HCT116 (cell line): ENCODE data around the gene PRRC2A. TPM values are rescaled to one million over a fixed set of nuclear protein-coding genes. Genes with fewer than 3 reads are reported as not detected.

Experiments used
- ATAC-seq: fragments of 200-7000 bp; cut with Tn5 transposase; 2 replicates; pipeline ENCODE4 v1.9.1; 2020; ENCODE audit warnings: mild to moderate bottlenecking, moderate library complexity
- BruUV-seq: library from RNA; stranded (reverse); fragments of 400-500 nt; replicated peaks from 2 replicates; lab custom pipeline; 2021; lab: Mats Ljungman, UMichigan
- CTCF ChIA-PET: fragments of 300-600 bp; sonication (Branson Sonifier 250); formaldehyde crosslinking; loops from one replicate; lab custom pipeline; 2021; ENCODE audit warnings: antibody characterized with exemption; lab: Charles Lee
- POLR2A ChIA-PET: fragments of 300-600, 350-600 bp; sonication (Branson Sonifier 250); formaldehyde crosslinking; loops from one replicate; lab custom pipeline; 2021; ENCODE audit warnings: antibody characterized with exemption; lab: Charles Lee
- RAD21 ChIA-PET, 2 experiments: fragments of 300-600 bp; sonication (Branson Sonifier 250); formaldehyde crosslinking; loops; one replicate each; lab custom pipeline; 2023; ENCODE audit warnings: low total read pairs in 2 of 2; ENCODE audit not compliant: uncharacterized antibody in 2 of 2, unreplicated experiment in 2 of 2, low non-redundant PET in 1 of 2; lab: Charles Lee
- DNase-seq: peaks from one replicate; pipeline ENCODE4 v3.0.0-alpha.2; 2010; ENCODE audit warnings: low read depth, low spot score
- H2AFZ ChIP-seq: fragments of 200-600 bp; shearing (Covaris generic), sonication (generic); 2 replicates; pipeline ENCODE4 v1.6.1; 2017; ENCODE audit warnings: low read depth, mixed run types, mixed read lengths, antibody characterized with exemption, low read length; ENCODE audit not compliant: poor library complexity, severe bottlenecking
- H3K27ac ChIP-seq: 2 replicates; pipeline ENCODE4 v1.5.1; 2012; ENCODE audit warnings: low read depth, low read length
- H3K27me3 ChIP-seq: fragments of 200-600 bp; sonication (generic); 2 replicates; pipeline ENCODE4 v1.6.1; 2016; ENCODE audit warnings: mixed run types, low read length, mixed read lengths; ENCODE audit not compliant: insufficient read depth
- H3K36me3 ChIP-seq, 2 experiments: fragments of 200-500 bp in 1 of 2; fragments of 200-600 bp in 1 of 2; sonication (Bioruptor generic) in 1 of 2; sonication (generic) in 1 of 2; 2 replicates each; pipeline versions ENCODE4 v1.5.1 to v1.6.1; 2014 to 2016; ENCODE audit warnings: low read length in 2 of 2, inconsistent platforms in 1 of 2, mixed read lengths in 1 of 2, mixed run types in 1 of 2; ENCODE audit not compliant: insufficient read depth in 2 of 2, control insufficient read depth in 1 of 2
- H3K4me1 ChIP-seq, 2 experiments: fragments of 200-600 bp in 1 of 2; sonication (generic) in 1 of 2; 2 replicates each; pipeline versions ENCODE4 v1.5.1 to v1.6.1; 2012 to 2017; ENCODE audit warnings: low read length in 2 of 2, inconsistent platforms in 1 of 2, mild to moderate bottlenecking in 1 of 2, mixed read lengths in 1 of 2, mixed run types in 1 of 2, moderate library complexity in 1 of 2; ENCODE audit not compliant: insufficient read depth in 2 of 2, control insufficient read depth in 1 of 2
- H3K4me2 ChIP-seq: fragments of 200-600 bp; sonication (generic); 2 replicates; pipeline ENCODE4 v1.6.1; 2017; ENCODE audit warnings: mixed run types, low read length, mixed read lengths
- H3K4me3 ChIP-seq, 2 experiments: fragments of 200-600 bp in 1 of 2; sonication (generic) in 1 of 2; replicated peaks in 1 of 2; 2 replicates each; pipeline ENCODE4 v1.5.1; 2011 to 2016; ENCODE audit warnings: low read length in 2 of 2, control low read depth in 1 of 2, low read depth in 1 of 2, mild to moderate bottlenecking in 1 of 2, mixed read lengths in 1 of 2, mixed run types in 1 of 2
- H3K79me2 ChIP-seq: fragments of 200-600 bp; sonication (generic); 2 replicates; pipeline ENCODE4 v1.6.1; 2017; ENCODE audit warnings: mild to moderate bottlenecking, mixed run types, low read length, moderate library complexity, mixed read lengths; ENCODE audit not compliant: insufficient read depth
- H3K9ac ChIP-seq: fragments of 200-600 bp; sonication (generic); 2 replicates; pipeline ENCODE4 v1.6.1; 2016; ENCODE audit warnings: low read length, mixed read lengths
- H3K9me2 ChIP-seq: fragments of 200-600 bp; sonication (generic), shearing (Covaris generic); 2 replicates; pipeline ENCODE4 v1.6.1; 2017; ENCODE audit warnings: mixed run types, mild to moderate bottlenecking, moderate library complexity; ENCODE audit not compliant: insufficient read depth
- H3K9me3 ChIP-seq, 2 experiments: fragments of 200-500 bp in 1 of 2; fragments of 200-600 bp in 1 of 2; sonication (Bioruptor generic) in 1 of 2; sonication (generic) in 1 of 2; 2 replicates each; pipeline ENCODE4 v1.6.1; 2014 to 2017; ENCODE audit warnings: low read length in 2 of 2, mixed read lengths in 2 of 2, inconsistent platforms in 1 of 2, low read depth in 1 of 2, mild to moderate bottlenecking in 1 of 2, mixed run types in 1 of 2, moderate library complexity in 1 of 2; ENCODE audit not compliant: control insufficient read depth in 1 of 2, insufficient read depth in 1 of 2
- H4K20me1 ChIP-seq: fragments of 200-600 bp; sonication (generic), shearing (Covaris generic); 2 replicates; pipeline ENCODE4 v1.6.1; 2017; ENCODE audit warnings: mixed run types, mild to moderate bottlenecking, moderate library complexity; ENCODE audit not compliant: insufficient read depth
- CBX3 ChIP-seq: IDR thresholded peaks from 2 replicates; pipeline ENCODE4 v1.6.1; 2012; ENCODE audit warnings: low read depth
- ELF1 ChIP-seq: IDR thresholded peaks from 2 replicates; pipeline ENCODE4 v1.6.1; 2012; ENCODE audit warnings: low read depth, borderline replicate concordance
- EZH2 ChIP-seq: fragments of 200-600 bp; sonication (generic); IDR thresholded peaks from 2 replicates; pipeline ENCODE4 v1.6.1; 2017; ENCODE audit warnings: antibody characterized with exemption, mixed run types
- EZH2phosphoT487 ChIP-seq: fragments of 200-600 bp; IDR thresholded peaks from 2 replicates; pipeline ENCODE4 v1.6.1; 2018; ENCODE audit warnings: antibody characterized with exemption, borderline replicate concordance
- TCF7L2 ChIP-seq: IDR thresholded peaks from 2 replicates; pipeline ENCODE4 v1.7.0; 2011; ENCODE audit warnings: borderline replicate concordance, inconsistent platforms; ENCODE audit not compliant: insufficient read depth, insufficient read length; ENCODE audit errors: extremely low read depth
- ZNF274 ChIP-seq: fragments of 200-500 bp; sonication (Bioruptor generic); IDR thresholded peaks from 2 replicates; pipeline ENCODE4 v1.6.1; 2014; ENCODE audit warnings: mild to moderate bottlenecking, low read depth, low read length, inconsistent platforms
- intact Hi-C: fragments of 100-400 bp; cut with micrococcal nuclease; formaldehyde crosslinking; loops from 2 replicates; pipeline ENCODE4 v1.10.0; 2022
- total RNA-seq: library from RNA; stranded (reverse); gene quantifications from one replicate; pipeline ENCODE4 v1.2.1, GENCODE V29; 2021; ENCODE audit not compliant: unreplicated experiment
- TF ChIP-seq, protein P1 (sequence below): IDR thresholded peaks from 2 replicates; pipeline ENCODE4 v1.6.1; 2012
- TF ChIP-seq, protein P2 (sequence below): IDR thresholded peaks from 2 replicates; pipeline ENCODE4 v1.6.1; 2011; ENCODE audit warnings: mild to moderate bottlenecking, low read length, moderate library complexity; ENCODE audit not compliant: insufficient replicate concordance; ENCODE audit errors: extremely low read depth

Gene PRRC2A
- total RNA-seq, 1 experiment from 2014 or later, result 250 TPM

DNA sequence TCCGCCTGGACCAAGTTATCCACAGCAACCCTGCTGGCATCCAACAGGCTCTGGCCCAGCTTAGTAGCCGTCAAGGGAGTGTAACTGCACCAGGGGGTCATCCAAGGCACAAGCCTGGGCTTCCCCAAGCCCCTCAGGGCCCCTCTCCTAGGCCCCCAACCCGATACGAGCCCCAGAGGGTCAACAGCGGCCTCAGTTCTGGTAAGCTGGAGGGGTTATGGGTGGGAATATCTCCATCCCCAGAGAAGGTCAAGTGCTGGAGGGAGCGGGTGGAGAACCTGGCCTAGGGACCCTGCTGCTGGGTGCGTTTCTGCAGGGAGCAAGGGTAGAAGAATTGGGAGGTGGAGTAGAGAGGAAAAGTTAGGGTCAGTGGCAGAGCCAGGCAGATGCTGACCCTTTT is 12.9 kb downstream of the PRRC2A start:
- no TSS peak for BruUV-seq
- TF ChIP-seq, protein P1, sequence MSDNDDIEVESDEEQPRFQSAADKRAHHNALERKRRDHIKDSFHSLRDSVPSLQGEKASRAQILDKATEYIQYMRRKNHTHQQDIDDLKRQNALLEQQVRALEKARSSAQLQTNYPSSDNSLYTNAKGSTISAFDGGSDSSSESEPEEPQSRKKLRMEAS, result no peak
- TF ChIP-seq TCF7L2 (no peak), CBX3 (no peak), EZH2 (no peak), ELF1 (no peak), ZNF274 (no peak), EZH2phosphoT487 (no peak)
- TF ChIP-seq, protein P2, sequence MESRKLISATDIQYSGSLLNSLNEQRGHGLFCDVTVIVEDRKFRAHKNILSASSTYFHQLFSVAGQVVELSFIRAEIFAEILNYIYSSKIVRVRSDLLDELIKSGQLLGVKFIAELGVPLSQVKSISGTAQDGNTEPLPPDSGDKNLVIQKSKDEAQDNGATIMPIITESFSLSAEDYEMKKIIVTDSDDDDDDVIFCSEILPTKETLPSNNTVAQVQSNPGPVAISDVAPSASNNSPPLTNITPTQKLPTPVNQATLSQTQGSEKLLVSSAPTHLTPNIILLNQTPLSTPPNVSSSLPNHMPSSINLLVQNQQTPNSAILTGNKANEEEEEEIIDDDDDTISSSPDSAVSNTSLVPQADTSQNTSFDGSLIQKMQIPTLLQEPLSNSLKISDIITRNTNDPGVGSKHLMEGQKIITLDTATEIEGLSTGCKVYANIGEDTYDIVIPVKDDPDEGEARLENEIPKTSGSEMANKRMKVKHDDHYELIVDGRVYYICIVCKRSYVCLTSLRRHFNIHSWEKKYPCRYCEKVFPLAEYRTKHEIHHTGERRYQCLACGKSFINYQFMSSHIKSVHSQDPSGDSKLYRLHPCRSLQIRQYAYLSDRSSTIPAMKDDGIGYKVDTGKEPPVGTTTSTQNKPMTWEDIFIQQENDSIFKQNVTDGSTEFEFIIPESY, result no peak
- DNase-seq (no peak), ATAC-seq (no peak)
- Histone ChIP-seq H3K9me3 (no peaks in the 10 kb centered on the region), H3K9ac (no peak overlapping the region), H3K79me2 (peaks cover 50% of the 10 kb centered on the region; the same call in 1 of the 2 replicates), H2AFZ (no peak overlapping the region), H3K27ac (no peak overlapping the region), H3K4me3 (no peak overlapping the region), H3K4me1 (no peaks in the 10 kb centered on the region), H3K9me2 (no peaks in the 10 kb centered on the region), H3K4me2 (no peak overlapping the region), H3K27me3 (no peaks in the 10 kb centered on the region), H4K20me1 (no peaks in the 10 kb centered on the region), H3K36me3 (peaks cover 50 to 83% of the 10 kb centered on the region in 2 experiments)
- intact Hi-C loops, result no loop called here
- CTCF ChIA-PET, result no interaction called here
- POLR2A ChIA-PET, result no interaction called here
- RAD21 ChIA-PET, result no interaction called here

DNA sequence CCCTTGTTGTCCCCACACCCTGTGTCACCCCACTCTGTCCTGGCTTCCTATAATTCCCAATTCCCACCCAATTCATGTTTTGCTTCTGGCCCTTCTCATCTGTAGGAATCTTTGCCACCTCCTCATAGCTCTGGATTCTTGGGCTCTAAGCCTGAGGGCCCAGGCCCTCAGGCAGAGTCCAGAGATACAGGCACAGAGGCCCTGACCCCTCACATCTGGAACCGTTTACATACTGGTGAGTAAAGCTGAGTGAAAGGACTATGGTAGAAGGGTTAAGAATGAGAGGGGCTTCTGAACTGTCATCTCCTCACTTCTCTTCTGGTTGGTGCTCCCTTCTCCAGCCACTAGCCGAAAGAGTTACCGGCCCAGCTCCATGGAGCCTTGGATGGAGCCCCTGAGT is 13.6 kb downstream of the PRRC2A start:
- Histone ChIP-seq H3K9ac (no peak overlapping the region), H3K4me1 (no peaks in the 10 kb centered on the region), H3K27me3 (no peaks in the 10 kb centered on the region), H3K4me2 (no peak overlapping the region), H4K20me1 (no peaks in the 10 kb centered on the region), H3K79me2 (peaks cover 46% of the 10 kb centered on the region; the same call in 1 of the 2 replicates), H2AFZ (no peak overlapping the region), H3K4me3 (no peak overlapping the region), H3K36me3 (peaks cover 45 to 79% of the 10 kb centered on the region in 2 experiments), H3K27ac (no peak overlapping the region), H3K9me2 (no peaks in the 10 kb centered on the region), H3K9me3 (no peaks in the 10 kb centered on the region)
- BruUV-seq, result no TSS peak
- DNase-seq (no peak), ATAC-seq (no peak)
- TF ChIP-seq ELF1, result no peak
- intact Hi-C loops, result no loop called here
- ChIA-PET RAD21 (no interaction called here), POLR2A (no interaction called here), CTCF (no interaction called here)
